Endothelial cell of umbilical vein (primary cell): ENCODE results near the gene RPLP2. TPM values are rescaled to one million over a fixed set of nuclear protein-coding genes. Genes with fewer than 3 reads are reported as not detected.

Source experiments
- BruUV-seq: library from RNA; stranded (reverse); fragments of 400-500 nt; replicated peaks from 2 replicates; lab custom pipeline; 2021; lab: Mats Ljungman, UMichigan
- CTCF ChIA-PET: fragments of 300-600, 350-600 bp; sonication (Branson Sonifier 250); formaldehyde crosslinking; loops from one replicate; lab custom pipeline; 2021; ENCODE audit warnings: antibody characterized with exemption, inconsistent platforms; lab: Charles Lee
- POLR2A ChIA-PET: fragments of 300-600, 350-600 bp; sonication (Branson Sonifier 250); formaldehyde crosslinking; loops from one replicate; lab custom pipeline; 2021; ENCODE audit warnings: antibody characterized with exemption, inconsistent platforms; lab: Charles Lee
- DNase-seq: peaks from one replicate; pipeline ENCODE4 v3.0.0-alpha.2; 2011; ENCODE audit warnings: low read depth, low spot score
- FAIRE-seq: peaks from 2 replicates; lab custom pipeline; 2011; peaks lifted over from hg19 to GRCh38; lab: Jason Lieb, UNC
- H2AFZ ChIP-seq: 2 replicates; pipeline ENCODE4 v1.6.0; 2012; ENCODE audit warnings: low read depth, low read length, control low read depth, inconsistent platforms
- H3K27ac ChIP-seq: 2 replicates; pipeline ENCODE4 v1.5.1; 2011; ENCODE audit warnings: low read depth, mild to moderate bottlenecking, control low read depth, low read length, moderate library complexity; ENCODE audit not compliant: insufficient read depth
- H3K27me3 ChIP-seq, 2 experiments: 2 replicates each; pipeline versions ENCODE4 v1.6.0 to v1.6.1; 2011; ENCODE audit warnings: low read length in 2 of 2, mixed read lengths in 1 of 2; ENCODE audit not compliant: control insufficient read depth in 2 of 2, insufficient read depth in 2 of 2
- H3K36me3 ChIP-seq, 2 experiments: 2 replicates in 1 of 2; 3 replicates in 1 of 2; pipeline ENCODE4 v1.5.1; 2011; ENCODE audit warnings: low read length in 2 of 2, mild to moderate bottlenecking in 1 of 2, moderate library complexity in 1 of 2; ENCODE audit not compliant: control insufficient read depth in 2 of 2, insufficient read depth in 2 of 2; ENCODE audit errors: extremely low read depth in 1 of 2
- H3K4me1 ChIP-seq: 3 replicates; pipeline ENCODE4 v1.5.1; 2011; ENCODE audit warnings: mild to moderate bottlenecking, low read length; ENCODE audit not compliant: control insufficient read depth, insufficient read depth; ENCODE audit errors: extremely low read depth
- H3K4me2 ChIP-seq: 2 replicates; pipeline ENCODE4 v1.6.1; 2011; ENCODE audit warnings: low read length, control low read depth, mixed read lengths; ENCODE audit not compliant: insufficient read depth
- H3K4me3 ChIP-seq, 3 experiments: fragments of 200-600 bp in 1 of 3; sonication (generic), shearing (Covaris generic) in 1 of 3; replicated peaks in 1 of 3; 2 replicates each; pipeline ENCODE4 v1.5.1; 2011 to 2016; ENCODE audit warnings: control low read depth in 3 of 3, low read length in 3 of 3, mild to moderate bottlenecking in 2 of 3, inconsistent platforms in 1 of 3, low read depth in 1 of 3, moderate library complexity in 1 of 3; ENCODE audit not compliant: insufficient read depth in 1 of 3
- H3K79me2 ChIP-seq: 2 replicates; pipeline ENCODE4 v1.6.0; 2012; ENCODE audit warnings: low read length, inconsistent platforms; ENCODE audit not compliant: control insufficient read depth, insufficient read depth
- H3K9ac ChIP-seq: replicated peaks from 2 replicates; pipeline ENCODE3; 2011; ENCODE audit warnings: low read length, control low read depth; ENCODE audit not compliant: insufficient read depth; ENCODE audit errors: extremely low read depth
- H3K9me1 ChIP-seq: replicated peaks from 3 replicates; pipeline ENCODE4 v1.6.0; 2011; ENCODE audit warnings: mild to moderate bottlenecking, low read length; ENCODE audit not compliant: control insufficient read depth, insufficient read depth; ENCODE audit errors: extremely low read depth
- H3K9me3 ChIP-seq: replicated peaks from 2 replicates; pipeline ENCODE4 v1.5.1; 2012; ENCODE audit warnings: low read length, inconsistent platforms; ENCODE audit not compliant: control insufficient read depth, insufficient read depth
- H4K20me1 ChIP-seq: replicated peaks from 2 replicates; pipeline ENCODE3; 2011; ENCODE audit warnings: mild to moderate bottlenecking, low read length; ENCODE audit not compliant: control insufficient read depth, insufficient read depth; ENCODE audit errors: extremely low read depth
- EZH2 ChIP-seq: IDR thresholded peaks from 2 replicates; pipeline ENCODE4 v1.6.1; 2012; ENCODE audit warnings: borderline replicate concordance, low read depth, mild to moderate bottlenecking, moderate library complexity, low read length, inconsistent platforms; ENCODE audit not compliant: severe bottlenecking
- FOS ChIP-seq: IDR thresholded peaks from 2 replicates; pipeline ENCODE4 v1.6.1; 2011; ENCODE audit warnings: mild to moderate bottlenecking, low read length, moderate library complexity, borderline replicate concordance; ENCODE audit not compliant: insufficient read depth
- MYC ChIP-seq: IDR thresholded peaks from one replicate; pipeline ENCODE4 v1.6.1; 2011; ENCODE audit warnings: mild to moderate bottlenecking, low read depth, low read length
- POLR2AphosphoS5 ChIP-seq: IDR thresholded peaks from 2 replicates; pipeline ENCODE4 v1.6.1; 2012; ENCODE audit warnings: low read depth, mild to moderate bottlenecking, control low read depth, low read length, moderate library complexity; ENCODE audit not compliant: insufficient read depth
- dilution Hi-C: fragments of 300-500 bp; cut with MboI; formaldehyde crosslinking; loops from one replicate; pipeline ENCODE4 v1.15.0; 2019; ENCODE audit warnings: low sequenced_read_pairs; ENCODE audit not compliant: extremely low pct_ligation_motif_present
- intact Hi-C: fragments of 100-400 bp; cut with micrococcal nuclease; formaldehyde crosslinking; loops from one replicate; pipeline ENCODE4 v1.10.0; 2022
- polyA plus RNA-seq, 4 experiments: library from polyadenylated mRNA; depleted of rRNA in 3 of 4; stranded (reverse) in 3 of 4; unstranded in 1 of 4; fragments of >200 nt; gene quantifications; 2 replicates each; pipeline versions ENCODE4 v1.2.1 to v1.2.3, GENCODE V29; 2011 to 2012; ENCODE audit warnings: missing spikeins in 1 of 4
- total RNA-seq: library from RNA; stranded (reverse); gene quantifications from 2 replicates; pipeline ENCODE4 v1.2.3, GENCODE V29; 2021
- TF ChIP-seq, protein P1 (sequence below), 2 donors: IDR thresholded peaks; 1 replicate in 1 of 2; 2 replicates in 1 of 2; pipeline ENCODE4 v1.5.1; 2011; ENCODE audit warnings: low read length in 2 of 2, mild to moderate bottlenecking in 2 of 2, moderate library complexity in 2 of 2, control low read depth in 1 of 2, inconsistent platforms in 1 of 2, low read depth in 1 of 2; ENCODE audit not compliant: insufficient read depth in 1 of 2; ENCODE audit errors: extremely low read depth in 1 of 2

Gene RPLP2
- total and polyA plus RNA-seq, 2 donors (not counting 3 experiments of a cell fraction or from before 2014, with no cell fraction given) = 1,579 to 1,739 TPM

DNA sequence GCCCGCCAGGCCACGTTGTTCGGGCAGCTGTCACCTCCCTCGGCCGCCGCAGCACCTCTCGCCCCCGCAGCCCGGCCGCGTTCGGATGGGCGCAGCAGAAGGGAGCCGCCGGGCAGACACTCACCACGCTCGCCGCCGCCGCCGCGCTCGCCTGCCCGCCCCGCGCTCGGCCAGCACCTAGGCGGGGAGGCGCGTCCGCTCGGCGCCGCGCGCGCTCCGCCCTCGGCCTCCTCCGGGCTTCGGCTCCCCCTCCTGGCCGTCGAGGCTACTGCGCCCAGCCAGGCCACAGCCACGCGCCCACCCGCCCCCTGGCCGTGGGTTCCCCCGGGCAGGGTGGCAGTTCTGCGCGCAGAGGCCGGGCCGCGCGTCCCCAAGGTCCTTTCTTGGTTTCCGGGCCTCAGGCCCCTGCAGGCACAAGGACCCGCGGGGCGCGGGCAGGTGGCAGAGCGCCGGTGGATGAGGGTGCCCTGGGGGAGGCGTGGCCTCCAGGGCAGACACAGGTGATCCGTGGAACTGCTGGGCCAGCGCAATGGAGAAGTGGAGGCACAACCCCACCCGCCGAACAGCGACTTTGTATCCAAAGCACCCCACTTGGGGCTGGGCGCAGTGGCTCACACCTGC is 11.6 kb upstream of the RPLP2 start, which contains the start of gene SLC25A22:
Gene SLC25A22 (minus strand): TSS at position 189 of the 621 bp plus-strand sequence. CDS start 3,275 bp downstream, outside the sequence.
- Histone ChIP-seq H2AFZ (peak within 1 kb of the TSS; percentile 56), H3K27me3 (no peaks in the 10 kb centered on the region), H3K9me3 (no peaks in the 10 kb centered on the region), H3K4me3 (peak within 1 kb of the TSS; percentile 57 to 66 (median 64)), H3K79me2 (peaks cover 11% of the 10 kb centered on the region), H3K4me2 (peak within 1 kb of the TSS; percentile 62), H4K20me1 (no peaks in the 10 kb centered on the region), H3K4me1 (peaks cover 14% of the 10 kb centered on the region), H3K36me3 (peaks cover 0 to 20% of the 10 kb centered on the region in 2 experiments), H3K9me1 (no peaks in the 10 kb centered on the region), H3K27ac (peak within 1 kb of the TSS; percentile 32), H3K9ac (peak within 1 kb of the TSS; percentile 45)
- CTCF ChIA-PET = interaction anchor here (1.3 to 2.1 kb wide), 2 partner anchors 11 to 12 kb away, joined by 6 to 9 read pairs; partner anchors contain the start of gene RPLP2
- intact Hi-C loops (no loop called here), dilution Hi-C loops (no loop called here)
- no peak for FAIRE-seq
- BruUV-seq = no TSS peak
- peak; percentile 71 for DNase-seq
- no peak for TF ChIP-seq EZH2
- TF ChIP-seq, protein P1, sequence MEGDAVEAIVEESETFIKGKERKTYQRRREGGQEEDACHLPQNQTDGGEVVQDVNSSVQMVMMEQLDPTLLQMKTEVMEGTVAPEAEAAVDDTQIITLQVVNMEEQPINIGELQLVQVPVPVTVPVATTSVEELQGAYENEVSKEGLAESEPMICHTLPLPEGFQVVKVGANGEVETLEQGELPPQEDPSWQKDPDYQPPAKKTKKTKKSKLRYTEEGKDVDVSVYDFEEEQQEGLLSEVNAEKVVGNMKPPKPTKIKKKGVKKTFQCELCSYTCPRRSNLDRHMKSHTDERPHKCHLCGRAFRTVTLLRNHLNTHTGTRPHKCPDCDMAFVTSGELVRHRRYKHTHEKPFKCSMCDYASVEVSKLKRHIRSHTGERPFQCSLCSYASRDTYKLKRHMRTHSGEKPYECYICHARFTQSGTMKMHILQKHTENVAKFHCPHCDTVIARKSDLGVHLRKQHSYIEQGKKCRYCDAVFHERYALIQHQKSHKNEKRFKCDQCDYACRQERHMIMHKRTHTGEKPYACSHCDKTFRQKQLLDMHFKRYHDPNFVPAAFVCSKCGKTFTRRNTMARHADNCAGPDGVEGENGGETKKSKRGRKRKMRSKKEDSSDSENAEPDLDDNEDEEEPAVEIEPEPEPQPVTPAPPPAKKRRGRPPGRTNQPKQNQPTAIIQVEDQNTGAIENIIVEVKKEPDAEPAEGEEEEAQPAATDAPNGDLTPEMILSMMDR (IDR thresholded peaks at IDR 0.05; ENCODE audit: extremely low read depth in 1 of 2, insufficient read depth in 1 of 2, low read depth in 1 of 2, low read length in 2 of 2) = peak; percentile 71 to 77
- no peak for TF ChIP-seq FOS
- no peak for TF ChIP-seq MYC
- peak; percentile 79 for TF ChIP-seq POLR2AphosphoS5
- POLR2A ChIA-PET = interaction anchor here (0.7 kb wide), 1 partner anchor 198 kb away, joined by 3 read pairs; no protein-coding TSS in a partner anchor
